ENCODE results near the gene GTF3C5. TPM values are rescaled to one million over a fixed set of nuclear protein-coding genes. Genes with fewer than 3 reads are reported as not detected.
A peak's percentile ranks its signal among the peaks of the same experiment; 100 is the strongest.

Gene GTF3C5
- total RNA-seq, 2 experiments from 2014 or later = 91.6 to 97.0 TPM

- BruUV-seq (replicated peaks) = no TSS peak
- Histone ChIP-seq H3K4me3 (ENCODE audit: low read depth, low read length, poor library complexity, severe bottlenecking) (no peak overlapping the region), H3K9me2 (ENCODE audit: insufficient read depth, low read length) (no peaks in the 10 kb centered on the region), H4K20me1 (ENCODE audit: insufficient read depth, low read length) (no peaks in the 10 kb centered on the region), H3K36me3 (ENCODE audit: insufficient read depth, low read length) (no peaks in the 10 kb centered on the region), H2AFZ (ENCODE audit: low read length) (no peak overlapping the region), H3K4me2 (ENCODE audit: low read length) (peak overlapping the region; percentile 49), H3K9me3 (ENCODE audit: low read length) (no peaks in the 10 kb centered on the region), H3K4me1 (ENCODE audit: insufficient read depth, low read length, poor library complexity, severe bottlenecking) (peaks cover 21% of the 10 kb centered on the region), H3K27ac (ENCODE audit: low read depth, low read length, poor library complexity, severe bottlenecking) (no peak overlapping the region), H3K79me2 (ENCODE audit: insufficient read depth, low read depth, low read length) (no peaks in the 10 kb centered on the region)
- TF ChIP-seq, protein P1, sequence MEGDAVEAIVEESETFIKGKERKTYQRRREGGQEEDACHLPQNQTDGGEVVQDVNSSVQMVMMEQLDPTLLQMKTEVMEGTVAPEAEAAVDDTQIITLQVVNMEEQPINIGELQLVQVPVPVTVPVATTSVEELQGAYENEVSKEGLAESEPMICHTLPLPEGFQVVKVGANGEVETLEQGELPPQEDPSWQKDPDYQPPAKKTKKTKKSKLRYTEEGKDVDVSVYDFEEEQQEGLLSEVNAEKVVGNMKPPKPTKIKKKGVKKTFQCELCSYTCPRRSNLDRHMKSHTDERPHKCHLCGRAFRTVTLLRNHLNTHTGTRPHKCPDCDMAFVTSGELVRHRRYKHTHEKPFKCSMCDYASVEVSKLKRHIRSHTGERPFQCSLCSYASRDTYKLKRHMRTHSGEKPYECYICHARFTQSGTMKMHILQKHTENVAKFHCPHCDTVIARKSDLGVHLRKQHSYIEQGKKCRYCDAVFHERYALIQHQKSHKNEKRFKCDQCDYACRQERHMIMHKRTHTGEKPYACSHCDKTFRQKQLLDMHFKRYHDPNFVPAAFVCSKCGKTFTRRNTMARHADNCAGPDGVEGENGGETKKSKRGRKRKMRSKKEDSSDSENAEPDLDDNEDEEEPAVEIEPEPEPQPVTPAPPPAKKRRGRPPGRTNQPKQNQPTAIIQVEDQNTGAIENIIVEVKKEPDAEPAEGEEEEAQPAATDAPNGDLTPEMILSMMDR (conservative IDR thresholded peaks at IDR 0.05; ENCODE audit: low read length) = no peak
- TF ChIP-seq EZH2phosphoT487 (IDR thresholded peaks at IDR 0.05; ENCODE audit: borderline replicate concordance, low read depth, low read length) = no peak
- DNase-seq (ENCODE audit: low spot score) = no peak
- ChIA-PET POLR2A (no interaction called here), CTCF (ENCODE audit: unreplicated experiment) (no interaction called here)
- intact Hi-C loops (cut with micrococcal nuclease; ENCODE audit: unreplicated experiment) = no loop called here
These were observed 35.7 kb upstream of the GTF3C5 start for GRCh38 chr9:132995121-132995420.

DNA sequence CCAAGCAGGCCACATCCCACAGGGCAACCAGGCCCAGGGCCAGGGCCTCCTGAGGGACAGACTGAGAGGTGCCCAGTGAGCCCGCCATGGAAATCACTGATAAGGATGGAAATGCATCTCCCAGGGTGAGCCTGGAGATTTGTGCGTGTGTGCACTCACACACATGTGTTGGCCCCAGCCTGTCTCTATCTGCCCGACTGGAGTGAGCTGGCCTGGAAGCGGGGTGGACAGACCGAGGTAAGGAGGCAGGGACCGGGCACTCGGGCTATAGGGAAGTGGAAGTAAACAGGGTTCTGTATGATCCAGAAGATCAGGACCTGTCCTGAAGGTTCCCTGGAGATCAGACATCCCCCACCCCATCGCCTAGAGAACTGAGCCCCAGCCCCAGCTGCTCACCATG is 34.9 kb upstream of the GTF3C5 start:
- no peak overlapping the region for H3K4me3 ChIP-seq (ENCODE audit: low read depth, low read length, poor library complexity, severe bottlenecking)
- BruUV-seq (replicated peaks) = no TSS peak
- intact Hi-C loops (cut with micrococcal nuclease; ENCODE audit: unreplicated experiment) = no loop called here
- no peaks in the 10 kb centered on the region for H3K9me3 ChIP-seq (ENCODE audit: low read length)
- H4K20me1 ChIP-seq (ENCODE audit: insufficient read depth, low read length) = no peaks in the 10 kb centered on the region
- no peak overlapping the region for H3K4me2 ChIP-seq (ENCODE audit: low read length)
- no peak for DNase-seq (ENCODE audit: low spot score)
- H3K79me2 ChIP-seq (ENCODE audit: insufficient read depth, low read depth, low read length) = no peaks in the 10 kb centered on the region
- TF ChIP-seq, protein P1 (conservative IDR thresholded peaks at IDR 0.05; ENCODE audit: low read length) = no peak
- no peak for TF ChIP-seq EZH2phosphoT487 (IDR thresholded peaks at IDR 0.05; ENCODE audit: borderline replicate concordance, low read depth, low read length)
- H2AFZ ChIP-seq (ENCODE audit: low read length) = no peak overlapping the region
- H3K4me1 ChIP-seq (ENCODE audit: insufficient read depth, low read length, poor library complexity, severe bottlenecking) = peaks cover 21% of the 10 kb centered on the region
- no peaks in the 10 kb centered on the region for H3K9me2 ChIP-seq (ENCODE audit: insufficient read depth, low read length)
- H3K27ac ChIP-seq (ENCODE audit: low read depth, low read length, poor library complexity, severe bottlenecking) = no peak overlapping the region
- ChIA-PET POLR2A (no interaction called here), CTCF (ENCODE audit: unreplicated experiment) (no interaction called here)
- H3K36me3 ChIP-seq (ENCODE audit: insufficient read depth, low read length) = no peaks in the 10 kb centered on the region

- no peaks in the 10 kb centered on the region for H3K9me2 ChIP-seq (ENCODE audit: insufficient read depth, low read length)
- POLR2A ChIA-PET = no interaction called here
- CTCF ChIA-PET (ENCODE audit: unreplicated experiment) = no interaction called here
- H3K36me3 ChIP-seq (ENCODE audit: insufficient read depth, low read length) = no peaks in the 10 kb centered on the region
- H4K20me1 ChIP-seq (ENCODE audit: insufficient read depth, low read length) = no peaks in the 10 kb centered on the region
- H3K4me1 ChIP-seq (ENCODE audit: insufficient read depth, low read length, poor library complexity, severe bottlenecking) = peaks cover 17% of the 10 kb centered on the region
- no peak for TF ChIP-seq EZH2phosphoT487 (IDR thresholded peaks at IDR 0.05; ENCODE audit: borderline replicate concordance, low read depth, low read length)
- TF ChIP-seq, protein P1 (conservative IDR thresholded peaks at IDR 0.05; ENCODE audit: low read length) = no peak
- BruUV-seq (replicated peaks) = no TSS peak
- no peak overlapping the region for H3K27ac ChIP-seq (ENCODE audit: low read depth, low read length, poor library complexity, severe bottlenecking)
- H3K4me2 ChIP-seq (ENCODE audit: low read length) = no peak overlapping the region
- H3K79me2 ChIP-seq (ENCODE audit: insufficient read depth, low read depth, low read length) = no peaks in the 10 kb centered on the region
- H3K9me3 ChIP-seq (ENCODE audit: low read length) = no peaks in the 10 kb centered on the region
- no peak for DNase-seq (ENCODE audit: low spot score)
- no peak overlapping the region for H2AFZ ChIP-seq (ENCODE audit: low read length)
- H3K4me3 ChIP-seq (ENCODE audit: low read depth, low read length, poor library complexity, severe bottlenecking) = no peak overlapping the region
- intact Hi-C loops (cut with micrococcal nuclease; ENCODE audit: unreplicated experiment) = no loop called here
These were observed 34.3 kb upstream of the GTF3C5 start for GRCh38 chr9:132996526-132996925.

Data from OCI-LY7 (cell line).